H1 (cell line): ENCODE data around the gene USH1G. TPM values are rescaled to one million over a fixed set of nuclear protein-coding genes. Genes with fewer than 3 reads are reported as not detected.
A peak's percentile ranks its signal among the peaks of the same experiment; 100 is the strongest.

ENCODE experiments used
- CTCF ChIA-PET: fragments of 300-600 bp; sonication (Branson Sonifier 250); formaldehyde crosslinking; loops from one replicate; lab custom pipeline; 2021; ENCODE audit not compliant: partially characterized antibody; lab: Charles Lee
- POLR2A ChIA-PET: fragments of 300-600 bp; sonication (Branson Sonifier 250); formaldehyde crosslinking; loops from one replicate; lab custom pipeline; 2021; ENCODE audit warnings: inconsistent platforms; ENCODE audit not compliant: partially characterized antibody; lab: Charles Lee
- DNase-seq, 2 experiments: peaks; one replicate each; pipeline versions ENCODE4 v3.0.0 to v3.0.0-alpha.2; 2010 to 2022; ENCODE audit warnings: low spot score in 2 of 2, low read depth in 1 of 2, mixed read lengths in 1 of 2
- FAIRE-seq: peaks from 2 replicates; lab custom pipeline; 2011; peaks lifted over from hg19 to GRCh38; lab: Jason Lieb, UNC
- H2AFZ ChIP-seq: 2 replicates; pipeline ENCODE4 v1.8.1; 2012; ENCODE audit warnings: low read length, inconsistent platforms
- H2AK5ac ChIP-seq: 2 replicates; pipeline ENCODE4 v1.6.1; 2013; ENCODE audit warnings: low read depth, low read length
- H2BK120ac ChIP-seq: replicated peaks from 2 replicates; pipeline ENCODE3; 2013; ENCODE audit warnings: low read depth, low read length, inconsistent platforms
- H2BK12ac ChIP-seq: 2 replicates; pipeline ENCODE4 v1.6.1; 2013; ENCODE audit warnings: low read depth, low read length
- H2BK15ac ChIP-seq: 2 replicates; pipeline ENCODE4 v1.6.1; 2013; ENCODE audit warnings: low read length
- H2BK20ac ChIP-seq: 2 replicates; pipeline ENCODE4 v1.6.1; 2013; ENCODE audit warnings: low read length
- H2BK5ac ChIP-seq: 2 replicates; pipeline ENCODE4 v1.6.1; 2013; ENCODE audit warnings: low read depth, low read length
- H3K14ac ChIP-seq: 2 replicates; pipeline ENCODE4 v1.6.1; 2013; ENCODE audit warnings: inconsistent platforms; ENCODE audit not compliant: insufficient read length
- H3K18ac ChIP-seq: 2 replicates; pipeline ENCODE4 v1.6.1; 2013; ENCODE audit warnings: low read length; ENCODE audit errors: extremely low read depth
- H3K23ac ChIP-seq: 2 replicates; pipeline ENCODE4 v1.6.1; 2013; ENCODE audit warnings: inconsistent platforms; ENCODE audit not compliant: insufficient read length
- H3K23me2 ChIP-seq: 2 replicates; pipeline ENCODE4 v1.6.1; 2013; ENCODE audit warnings: low read depth, low read length
- H3K27ac ChIP-seq: 2 replicates; pipeline ENCODE4 v1.6.1; 2011; ENCODE audit warnings: low read depth, low read length, inconsistent platforms
- H3K27me3 ChIP-seq, 4 experiments: replicated peaks in 1 of 4; 1 replicate in 1 of 4; 2 replicates in 3 of 4; pipeline versions ENCODE4 v1.6.1 to v1.8.1; 2011 to 2013; ENCODE audit warnings: low read length in 3 of 4, mild to moderate bottlenecking in 3 of 4, inconsistent platforms in 2 of 4, mixed read lengths in 2 of 4, moderate library complexity in 1 of 4; ENCODE audit not compliant: control insufficient read depth in 3 of 4, insufficient read depth in 3 of 4; ENCODE audit errors: extremely low read depth in 1 of 4
- H3K36me3 ChIP-seq, 4 experiments: 2 replicates each; pipeline versions ENCODE4 v1.6.1 to v1.8.1; 2011 to 2013; ENCODE audit warnings: mild to moderate bottlenecking in 4 of 4, low read length in 3 of 4, moderate library complexity in 2 of 4, control low read depth in 1 of 4, inconsistent platforms in 1 of 4; ENCODE audit not compliant: insufficient read depth in 4 of 4, control insufficient read depth in 2 of 4
- H3K4ac ChIP-seq: replicated peaks from 2 replicates; pipeline ENCODE3; 2013; ENCODE audit warnings: low read length, low read depth, mixed read lengths, inconsistent platforms; ENCODE audit not compliant: insufficient read length
- H3K4me1 ChIP-seq, 4 experiments: replicated peaks in 1 of 4; 1 replicate in 1 of 4; 2 replicates in 3 of 4; pipeline versions ENCODE4 v1.6.1 to v1.8.1; 2011 to 2013; ENCODE audit warnings: low read length in 3 of 4, inconsistent platforms in 2 of 4, mixed read lengths in 1 of 4; ENCODE audit not compliant: insufficient read depth in 4 of 4, control insufficient read depth in 3 of 4
- H3K4me2 ChIP-seq, 2 experiments: 2 replicates each; pipeline versions ENCODE4 v1.6.1 to v1.8.1; 2011 to 2013; ENCODE audit warnings: low read depth in 2 of 2, low read length in 2 of 2, control low read depth in 1 of 2, inconsistent platforms in 1 of 2, mild to moderate bottlenecking in 1 of 2; ENCODE audit not compliant: insufficient read depth in 1 of 2
- H3K4me3 ChIP-seq, 4 experiments: fragments of 200-600, 300-600 bp in 1 of 4; sonication (generic), shearing (Covaris generic), sonication (Bioruptor Twin) in 1 of 4; 2 replicates each; pipeline versions ENCODE4 v1.5.1 to v1.8.1; 2011 to 2016; ENCODE audit warnings: low read length in 4 of 4, low read depth in 3 of 4, control low read depth in 2 of 4, inconsistent platforms in 2 of 4, mild to moderate bottlenecking in 2 of 4, mixed read lengths in 1 of 4, moderate library complexity in 1 of 4; ENCODE audit not compliant: insufficient read depth in 2 of 4; ENCODE audit errors: extremely low read depth in 1 of 4
- H3K56ac ChIP-seq: replicated peaks from 2 replicates; pipeline ENCODE3; 2013; ENCODE audit warnings: low read depth, mild to moderate bottlenecking, mixed read lengths, low read length, inconsistent platforms; ENCODE audit not compliant: insufficient read length
- H3K79me1 ChIP-seq: 2 replicates; pipeline ENCODE4 v1.6.1; 2013; ENCODE audit warnings: low read depth, low read length, control low read depth
- H3K79me2 ChIP-seq, 2 experiments: 2 replicates each; pipeline versions ENCODE4 v1.6.1 to v1.8.1; 2012 to 2013; ENCODE audit warnings: low read length in 2 of 2, mild to moderate bottlenecking in 2 of 2, inconsistent platforms in 1 of 2; ENCODE audit not compliant: insufficient read depth in 2 of 2, control insufficient read depth in 1 of 2
- H3K9ac ChIP-seq, 4 experiments: replicated peaks in 1 of 4; 1 replicate in 1 of 4; 2 replicates in 3 of 4; pipeline versions ENCODE4 v1.6.1 to v1.8.1; 2011 to 2013; ENCODE audit warnings: low read depth in 3 of 4, low read length in 3 of 4, control low read depth in 2 of 4, mild to moderate bottlenecking in 2 of 4, moderate library complexity in 2 of 4, inconsistent platforms in 1 of 4; ENCODE audit errors: extremely low read depth in 1 of 4
- H3K9me3 ChIP-seq, 2 experiments: 2 replicates each; pipeline versions ENCODE4 v1.6.1 to v1.8.1; 2012 to 2013; ENCODE audit warnings: mild to moderate bottlenecking in 2 of 2, moderate library complexity in 2 of 2, control low read depth in 1 of 2, inconsistent platforms in 1 of 2, low read depth in 1 of 2, low read length in 1 of 2, mixed read lengths in 1 of 2; ENCODE audit not compliant: insufficient read depth in 2 of 2
- H4K20me1 ChIP-seq, 2 experiments: replicated peaks in 1 of 2; 2 replicates each; pipeline versions ENCODE3 to v1.8.1; 2011 to 2013; ENCODE audit warnings: inconsistent platforms in 2 of 2, low read length in 2 of 2, mild to moderate bottlenecking in 1 of 2; ENCODE audit not compliant: insufficient read depth in 2 of 2, control insufficient read depth in 1 of 2
- H4K5ac ChIP-seq: 2 replicates; pipeline ENCODE4 v1.6.1; 2013; ENCODE audit warnings: low read length, low read depth, mixed read lengths, inconsistent platforms; ENCODE audit not compliant: insufficient read length
- H4K8ac ChIP-seq: 2 replicates; pipeline ENCODE4 v1.8.0; 2013; ENCODE audit warnings: mild to moderate bottlenecking, moderate library complexity, low read length, inconsistent platforms; ENCODE audit not compliant: insufficient read depth; ENCODE audit errors: extremely low read depth
- H4K91ac ChIP-seq: replicated peaks from 2 replicates; pipeline ENCODE3; 2013; ENCODE audit warnings: low read length, mixed read lengths, inconsistent platforms; ENCODE audit not compliant: insufficient read length
- CBX5 ChIP-seq: fragments of 300-800, 300-1000 bp; sonication (generic); IDR thresholded peaks from 2 replicates; pipeline ENCODE4 v1.7.1; 2016; ENCODE audit warnings: antibody characterized with exemption, low read length, low read depth
- E2F6 ChIP-seq: IDR thresholded peaks from 2 replicates; pipeline ENCODE4 v1.6.1; 2012; ENCODE audit warnings: inconsistent platforms
- EGR1 ChIP-seq: IDR thresholded peaks from 2 replicates; pipeline ENCODE4 v1.6.1; 2011; ENCODE audit warnings: low read depth, low read length, borderline replicate concordance
- EP300 ChIP-seq, 2 experiments: IDR thresholded peaks; 1 replicate in 1 of 2; 2 replicates in 1 of 2; pipeline ENCODE4 v1.6.1; 2011 to 2012; ENCODE audit warnings: low read depth in 2 of 2, low read length in 2 of 2, mild to moderate bottlenecking in 2 of 2, borderline replicate concordance in 1 of 2, inconsistent platforms in 1 of 2, moderate library complexity in 1 of 2
- GABPA ChIP-seq: IDR thresholded peaks from 2 replicates; pipeline ENCODE4 v1.6.1; 2011; ENCODE audit warnings: mild to moderate bottlenecking, low read length, moderate library complexity, borderline replicate concordance; ENCODE audit not compliant: insufficient read depth
- GTF2F1 ChIP-seq: IDR thresholded peaks from 2 replicates; pipeline ENCODE4 v1.6.1; 2012; ENCODE audit warnings: low read depth, low read length, improper control_type of control experiment, borderline replicate concordance
- HDAC2 ChIP-seq, 2 experiments: fragments of 300-600 bp in 1 of 2; sonication (generic) in 1 of 2; IDR thresholded peaks; 2 replicates each; pipeline ENCODE4 v1.6.1; 2011 to 2012; ENCODE audit warnings: low read depth in 2 of 2, low read length in 2 of 2, mild to moderate bottlenecking in 2 of 2, moderate library complexity in 2 of 2, borderline replicate concordance in 1 of 2, inconsistent platforms in 1 of 2
- HDAC6 ChIP-seq: IDR thresholded peaks from one replicate; pipeline ENCODE4 v1.7.1; 2012; ENCODE audit warnings: low read depth, mild to moderate bottlenecking, inconsistent platforms, low read length, moderate library complexity
- KDM4A ChIP-seq: IDR thresholded peaks from one replicate; pipeline ENCODE4 v1.7.1; 2012; ENCODE audit warnings: low read depth, mild to moderate bottlenecking, moderate library complexity, low read length, inconsistent platforms; ENCODE audit not compliant: severe bottlenecking
- RBBP5 ChIP-seq: IDR thresholded peaks from 2 replicates; pipeline ENCODE4 v1.7.1; 2012; ENCODE audit warnings: low read depth, mild to moderate bottlenecking, inconsistent platforms, low read length, moderate library complexity, borderline replicate concordance
- USF2 ChIP-seq: IDR thresholded peaks from 2 replicates; pipeline ENCODE4 v1.6.1; 2011; ENCODE audit warnings: low read length, improper control_type of control experiment
- WGBS, 2 experiments: shearing (Covaris generic) in 1 of 2; methylation state at CpG; one replicate each; pipeline versions ENCODE4 v1.1.6 to v1.1.7; 2013 to 2015; ENCODE audit warnings: low lambda C conversion rate in 2 of 2, mixed read lengths in 2 of 2, inconsistent platforms in 1 of 2, low coverage in 1 of 2, missing lambda C conversion rate in 1 of 2; ENCODE audit not compliant: insufficient replicate concordance in 2 of 2, insufficient coverage in 1 of 2, insufficient read length in 1 of 2; ENCODE audit errors: extremely low coverage in 1 of 2, missing lambda C conversion rate in 1 of 2; 5-methylcytosine and 5-hydroxymethylcytosine counted together
- polyA plus RNA-seq, 7 experiments: library from polyadenylated mRNA; depleted of rRNA in 3 of 7; stranded (reverse) in 5 of 7; unstranded in 2 of 7; fragments of >200 nt in 5 of 7; fragments of 200-250 nt in 2 of 7; gene quantifications; 1 replicate in 5 of 7; 2 replicates in 1 of 7; 4 replicates in 1 of 7; pipeline versions ENCODE4 v1.2.1 to v1.2.3, GENCODE V29; 2011 to 2013; ENCODE audit warnings: missing spikeins in 2 of 7, mixed read lengths in 2 of 7
- total RNA-seq: library from RNA; stranded (reverse); fragmentation: NEBNext Ultra II Directional; extraction: Animal tissue kit (Norgen Biotek cat#: 25700); gene quantifications from 2 replicates; pipeline ENCODE4 v1.2.1, GENCODE V29; 2021

The USH1G gene
- total and polyA plus RNA-seq, 2 of the 8 experiments (the other 6 are each of a cell fraction or from before 2014, with no cell fraction given) = 1.6 to 4.3 TPM

- H2BK120ac ChIP-seq = no peak overlapping the region
- no peaks in the 10 kb centered on the region for H3K79me1 ChIP-seq
- no peak overlapping the region for H2AK5ac ChIP-seq
- 92% methylated on average over 11 of the region's 11 CpGs; no CpG with 5 or more reads in 1 of the 2 experiments for WGBS, 2 experiments
- H2BK5ac ChIP-seq = no peak overlapping the region
- H3K4me1 ChIP-seq = peaks cover 3 to 8% (median 5%) of the 10 kb centered on the region in 4 experiments; a peak in 6 of 7 replicates
- no peaks in the 10 kb centered on the region for H4K20me1 ChIP-seq
- no peak overlapping the region for H3K23ac ChIP-seq
- H2BK15ac ChIP-seq = no peak overlapping the region
- DNase-seq (no peak), FAIRE-seq (no peak)
- peaks cover 0 to 2% (median 0%) of the 10 kb centered on the region in 4 experiments; a peak in 2 of 7 replicates for H3K27me3 ChIP-seq
- H3K27ac ChIP-seq = no peak overlapping the region
- H4K5ac ChIP-seq = no peak overlapping the region
- H3K36me3 ChIP-seq = no peaks in the 10 kb centered on the region
- 0 out of 2 replicates have a peak overlapping the region, but pooled peaks have one; percentile 3 for H2BK12ac ChIP-seq
- POLR2A ChIA-PET = interaction anchor here (1.2 to 2.3 kb wide), 2 partner anchors 8 to 41 kb away, joined by 3 to 12 read pairs; partner anchors contain the start of gene FDXR
- no peak overlapping the region for H3K4me3 ChIP-seq
- CTCF ChIA-PET = interaction anchor here (0.7 to 81.0 kb wide), 9 partner anchors 9 to 143 kb away, joined by 3 to 2981 read pairs (median 5); partner anchors contain the start of genes GRIN2C, NAT9 and OTOP2
- H2BK20ac ChIP-seq = no peak overlapping the region
- H3K9me3 ChIP-seq = no peaks in the 10 kb centered on the region
- H3K4me2 ChIP-seq = no peak overlapping the region
- H4K91ac ChIP-seq = no peak overlapping the region
- H4K8ac ChIP-seq = no peak overlapping the region; the same call in 1 of the 2 replicates
- no peak overlapping the region for H2AFZ ChIP-seq
- no peaks in the 10 kb centered on the region for H3K79me2 ChIP-seq
- no peak overlapping the region for H3K56ac ChIP-seq
- no peak overlapping the region for H3K14ac ChIP-seq
- no peak overlapping the region for H3K9ac ChIP-seq
- no peak overlapping the region for H3K4ac ChIP-seq
- no peak overlapping the region for H3K18ac ChIP-seq
- H3K23me2 ChIP-seq = no peaks in the 10 kb centered on the region
- TF ChIP-seq EP300 (IDR thresholded peaks at IDR 0.05; ENCODE audit: borderline replicate concordance in 1 of 2, low read depth in 2 of 2, low read length in 2 of 2) (no peak), USF2 (no peak), HDAC6 (no peak), HDAC2 (IDR thresholded peaks at IDR 0.05; ENCODE audit: borderline replicate concordance in 1 of 2, low read depth in 2 of 2, low read length in 2 of 2) (no peak), KDM4A (no peak), GTF2F1 (no peak), CBX5 (no peak), GABPA (no peak), E2F6 (no peak), RBBP5 (no peak), EGR1 (no peak)
Measured at GRCh38 chr17:74881073-74881472, 42.0 kb downstream of the USH1G start.
